K562 (cell line): ENCODE results near the gene CCL27. TPM values are rescaled to one million over a fixed set of nuclear protein-coding genes. Genes with fewer than 3 reads are reported as not detected.
A peak's percentile ranks its signal among the peaks of the same experiment; 100 is the strongest.

Experiments
- CC2D1A ChIP-seq: fragments of 450-650 bp; IDR thresholded peaks from 2 replicates; pipeline ENCODE4 v1.6.1; 2017; ENCODE audit warnings: mild to moderate bottlenecking
- FOXK2 ChIP-seq, 2 experiments: fragments of 450-650 bp; IDR thresholded peaks in 1 of 2; conservative IDR thresholded peaks in 1 of 2; 2 replicates each; pipeline ENCODE4 v1.6.1; 2016; ENCODE audit warnings: low read depth in 2 of 2, mild to moderate bottlenecking in 1 of 2
- HMG20A ChIP-seq: fragments of 450-650 bp; formaldehyde crosslinking; conservative IDR thresholded peaks from 2 replicates; pipeline ENCODE4 v1.4.0; 2020; ENCODE audit warnings: mild to moderate bottlenecking, mixed read lengths
- KLF16 ChIP-seq: IDR thresholded peaks from 2 replicates; pipeline ENCODE4 v1.6.1; 2016; ENCODE audit warnings: antibody characterized with exemption
- MAZ ChIP-seq, 2 experiments: fragments of 450-650 bp in 1 of 2; sonication (generic) in 1 of 2; formaldehyde crosslinking; IDR thresholded peaks in 1 of 2; conservative IDR thresholded peaks in 1 of 2; 2 replicates each; pipeline versions ENCODE4 v1.4.0 to v1.5.0; 2020; ENCODE audit warnings: mild to moderate bottlenecking in 1 of 2, missing genetic modification reagents in 1 of 2
- PHB ChIP-seq: fragments of 250-450 bp; sonication (Bioruptor Pico); IDR thresholded peaks from 2 replicates; pipeline ENCODE4 v1.5.0; 2021
- RCOR1 ChIP-seq, 2 experiments: IDR thresholded peaks; 2 replicates each; pipeline ENCODE4 v1.6.1; 2012; ENCODE audit warnings: low read depth in 2 of 2, low read length in 2 of 2, borderline replicate concordance in 1 of 2, improper control_type of control experiment in 1 of 2
- SNIP1 ChIP-seq: fragments of 450-650 bp; IDR thresholded peaks from 2 replicates; pipeline ENCODE4 v1.7.1; 2017; ENCODE audit warnings: low read depth, mild to moderate bottlenecking
- TAF15 ChIP-seq: fragments of 200-400 bp; formaldehyde crosslinking; IDR thresholded peaks from 2 replicates; pipeline ENCODE4 v1.6.1; 2017; ENCODE audit warnings: mild to moderate bottlenecking, low read depth, low read length, moderate library complexity
- TEAD2 ChIP-seq: fragments of 450-650 bp; IDR thresholded peaks from 2 replicates; pipeline ENCODE4 v1.6.1; 2016; ENCODE audit warnings: missing genetic modification characterization, control low read depth, missing compliant biosample characterization
- TFAM ChIP-seq: fragments of 250-450 bp; sonication (Bioruptor Pico); conservative IDR thresholded peaks from 2 replicates; pipeline ENCODE4 v1.5.0; 2021; ENCODE audit warnings: mild to moderate bottlenecking, moderate library complexity
- ZNF146 ChIP-seq: IDR thresholded peaks from one replicate; pipeline ENCODE4 v1.6.1; 2018; ENCODE audit warnings: missing compliant biosample characterization; ENCODE audit not compliant: unreplicated experiment
- ZNF586 ChIP-seq: fragments of 450-650 bp; formaldehyde crosslinking; conservative IDR thresholded peaks from 2 replicates; pipeline ENCODE4 v1.4.0; 2020; ENCODE audit warnings: mild to moderate bottlenecking, moderate library complexity
- polyA plus RNA-seq, 8 experiments: library from polyadenylated mRNA; depleted of rRNA in 4 of 8; stranded (reverse) in 5 of 8; unstranded in 3 of 8; fragments of >200 nt; fragmentation: Nextera tagmentation in 2 of 8; fragmentation: Illumina TruSeq in 1 of 8; extraction: Ambion mirVana in 2 of 8; extraction: Trizol in 1 of 8; gene quantifications; 2 replicates each; pipeline versions ENCODE4 v1.2.1 to v1.2.3, GENCODE V29; 2011 to 2014; ENCODE audit warnings: inconsistent platforms in 1 of 8, missing spikeins in 1 of 8
- total RNA-seq, 7 experiments: library from RNA; depleted of rRNA in 6 of 7; stranded (reverse); fragments of >200 nt in 6 of 7; fragmentation: Illumina TruSeq in 2 of 7; extraction: Trizol in 2 of 7; gene quantifications; 2 replicates each; pipeline versions ENCODE4 v1.2.1 to v1.2.3, GENCODE V29; 2011 to 2021; ENCODE audit warnings: low replicate concordance in 1 of 7
- TF ChIP-seq, protein P1 (sequence below): IDR thresholded peaks from 2 replicates; pipeline ENCODE4 v1.6.1; 2012; ENCODE audit warnings: low read depth, low read length, improper control_type of control experiment, borderline replicate concordance
- TF ChIP-seq, protein P2 (sequence below): fragments of 450-650 bp; IDR thresholded peaks from 2 replicates; pipeline ENCODE4 v1.6.1; 2018; ENCODE audit not compliant: partially characterized antibody
- TF ChIP-seq, protein P3 (sequence below): fragments of 450-650 bp; formaldehyde crosslinking; conservative IDR thresholded peaks from 2 replicates; pipeline ENCODE4 v1.4.0; 2022; ENCODE audit warnings: mild to moderate bottlenecking, missing genetic modification characterization
- TF ChIP-seq, protein P4 (sequence below): fragments of 250-450 bp; sonication (Bioruptor Pico); IDR thresholded peaks from 2 replicates; pipeline ENCODE4 v1.4.0; 2020

CCL27 gene
- total and polyA plus RNA-seq, 9 of the 15 experiments (the other 6 are each of a cell fraction or from before 2014, with no cell fraction given): 0.10 to 0.53 (median 0.27) TPM; not detected in 5

DNA sequence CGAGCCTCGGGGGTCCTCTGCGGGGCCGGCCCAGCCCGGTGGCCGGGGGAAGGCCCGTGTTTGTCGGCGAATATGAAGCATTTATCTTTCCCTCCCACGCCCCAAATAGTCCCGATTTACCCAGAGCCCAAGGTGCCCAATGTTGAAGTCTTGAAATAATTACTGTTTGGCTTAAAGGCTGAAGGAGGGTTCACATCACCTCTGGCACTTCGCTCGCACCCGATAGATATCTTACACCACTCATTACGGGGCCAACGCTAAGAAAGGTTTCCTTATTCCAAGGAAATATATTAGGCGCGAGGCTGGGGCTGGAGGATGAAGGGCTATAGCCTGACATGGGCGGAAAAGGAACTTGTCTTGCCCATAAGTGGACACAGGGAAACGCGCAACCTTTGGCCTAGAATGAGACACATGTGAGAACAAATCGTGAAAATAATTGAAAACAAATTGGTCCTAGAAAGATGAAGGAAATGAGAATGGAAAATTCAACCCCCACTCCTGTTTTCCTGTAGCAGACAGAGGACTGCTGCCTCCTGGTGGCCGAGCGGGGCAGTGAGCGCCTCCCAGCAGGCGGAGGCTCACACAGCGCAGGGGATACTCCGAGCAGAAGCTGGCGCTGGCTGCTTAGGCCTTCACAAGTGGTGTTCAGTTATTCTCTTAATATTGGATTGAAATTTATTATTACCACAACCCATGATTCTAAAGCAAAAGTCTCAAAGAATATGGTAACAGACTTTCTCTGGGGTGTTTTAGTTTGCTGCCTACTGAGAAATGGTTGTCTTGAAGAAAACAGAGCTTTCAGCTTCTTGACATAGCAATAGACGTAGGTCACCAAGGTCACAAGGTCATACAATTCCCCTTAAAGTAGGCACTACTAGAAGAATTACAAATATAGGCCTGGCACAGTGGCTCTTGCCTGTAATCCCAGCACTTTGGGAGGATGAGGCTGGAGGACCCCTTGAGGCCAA lies 39.6 kb upstream of the CCL27 start (continued):
- TF ChIP-seq, protein P1, sequence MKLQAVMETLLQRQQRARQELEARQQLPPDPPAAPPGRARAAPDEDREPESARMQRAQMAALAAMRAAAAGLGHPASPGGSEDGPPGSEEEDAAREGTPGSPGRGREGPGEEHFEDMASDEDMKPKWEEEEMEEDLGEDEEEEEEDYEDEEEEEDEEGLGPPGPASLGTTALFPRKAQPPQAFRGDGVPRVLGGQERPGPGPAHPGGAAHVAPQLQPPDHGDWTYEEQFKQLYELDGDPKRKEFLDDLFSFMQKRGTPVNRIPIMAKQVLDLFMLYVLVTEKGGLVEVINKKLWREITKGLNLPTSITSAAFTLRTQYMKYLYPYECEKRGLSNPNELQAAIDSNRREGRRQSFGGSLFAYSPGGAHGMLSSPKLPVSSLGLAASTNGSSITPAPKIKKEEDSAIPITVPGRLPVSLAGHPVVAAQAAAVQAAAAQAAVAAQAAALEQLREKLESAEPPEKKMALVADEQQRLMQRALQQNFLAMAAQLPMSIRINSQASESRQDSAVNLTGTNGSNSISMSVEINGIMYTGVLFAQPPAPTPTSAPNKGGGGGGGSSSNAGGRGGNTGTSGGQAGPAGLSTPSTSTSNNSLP: no peak
- no peak for TF ChIP-seq ZNF146 (CRISPR knock-in tag)
- TF ChIP-seq TAF15: no peak
- no peak for TF ChIP-seq SNIP1
- TF ChIP-seq FOXK2 (conservative IDR thresholded peaks at IDR 0.05 in 1 of 2, IDR thresholded peaks at IDR 0.05 in 1 of 2; ENCODE audit: low read depth in 2 of 2): no peak
- no peak for TF ChIP-seq TFAM (CRISPR knock-in tag)
- TF ChIP-seq, protein P2, sequence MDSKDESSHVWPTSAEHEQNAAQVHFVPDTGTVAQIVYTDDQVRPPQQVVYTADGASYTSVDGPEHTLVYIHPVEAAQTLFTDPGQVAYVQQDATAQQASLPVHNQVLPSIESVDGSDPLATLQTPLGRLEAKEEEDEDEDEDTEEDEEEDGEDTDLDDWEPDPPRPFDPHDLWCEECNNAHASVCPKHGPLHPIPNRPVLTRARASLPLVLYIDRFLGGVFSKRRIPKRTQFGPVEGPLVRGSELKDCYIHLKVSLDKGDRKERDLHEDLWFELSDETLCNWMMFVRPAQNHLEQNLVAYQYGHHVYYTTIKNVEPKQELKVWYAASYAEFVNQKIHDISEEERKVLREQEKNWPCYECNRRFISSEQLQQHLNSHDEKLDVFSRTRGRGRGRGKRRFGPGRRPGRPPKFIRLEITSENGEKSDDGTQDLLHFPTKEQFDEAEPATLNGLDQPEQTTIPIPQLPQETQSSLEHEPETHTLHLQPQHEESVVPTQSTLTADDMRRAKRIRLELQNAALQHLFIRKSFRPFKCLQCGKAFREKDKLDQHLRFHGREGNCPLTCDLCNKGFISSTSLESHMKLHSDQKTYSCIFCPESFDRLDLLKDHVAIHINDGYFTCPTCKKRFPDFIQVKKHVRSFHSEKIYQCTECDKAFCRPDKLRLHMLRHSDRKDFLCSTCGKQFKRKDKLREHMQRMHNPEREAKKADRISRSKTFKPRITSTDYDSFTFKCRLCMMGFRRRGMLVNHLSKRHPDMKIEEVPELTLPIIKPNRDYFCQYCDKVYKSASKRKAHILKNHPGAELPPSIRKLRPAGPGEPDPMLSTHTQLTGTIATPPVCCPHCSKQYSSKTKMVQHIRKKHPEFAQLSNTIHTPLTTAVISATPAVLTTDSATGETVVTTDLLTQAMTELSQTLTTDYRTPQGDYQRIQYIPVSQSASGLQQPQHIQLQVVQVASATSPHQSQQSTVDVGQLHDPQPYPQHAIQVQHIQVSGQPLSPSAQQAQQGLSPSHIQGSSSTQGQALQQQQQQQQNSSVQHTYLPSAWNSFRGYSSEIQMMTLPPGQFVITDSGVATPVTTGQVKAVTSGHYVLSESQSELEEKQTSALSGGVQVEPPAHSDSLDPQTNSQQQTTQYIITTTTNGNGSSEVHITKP: no peak
- TF ChIP-seq RCOR1 (IDR thresholded peaks at IDR 0.05; ENCODE audit: borderline replicate concordance in 1 of 2, low read depth in 2 of 2, low read length in 2 of 2): no peak
- TF ChIP-seq ZNF586: no peak
- TF ChIP-seq, protein P3, sequence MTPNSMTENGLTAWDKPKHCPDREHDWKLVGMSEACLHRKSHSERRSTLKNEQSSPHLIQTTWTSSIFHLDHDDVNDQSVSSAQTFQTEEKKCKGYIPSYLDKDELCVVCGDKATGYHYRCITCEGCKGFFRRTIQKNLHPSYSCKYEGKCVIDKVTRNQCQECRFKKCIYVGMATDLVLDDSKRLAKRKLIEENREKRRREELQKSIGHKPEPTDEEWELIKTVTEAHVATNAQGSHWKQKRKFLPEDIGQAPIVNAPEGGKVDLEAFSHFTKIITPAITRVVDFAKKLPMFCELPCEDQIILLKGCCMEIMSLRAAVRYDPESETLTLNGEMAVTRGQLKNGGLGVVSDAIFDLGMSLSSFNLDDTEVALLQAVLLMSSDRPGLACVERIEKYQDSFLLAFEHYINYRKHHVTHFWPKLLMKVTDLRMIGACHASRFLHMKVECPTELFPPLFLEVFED (CRISPR knock-in tag): no peak
- no peak for TF ChIP-seq CC2D1A
- no peak for TF ChIP-seq TEAD2 (tag)
- TF ChIP-seq PHB (CRISPR knock-in tag): no peak
- TF ChIP-seq, protein P4, sequence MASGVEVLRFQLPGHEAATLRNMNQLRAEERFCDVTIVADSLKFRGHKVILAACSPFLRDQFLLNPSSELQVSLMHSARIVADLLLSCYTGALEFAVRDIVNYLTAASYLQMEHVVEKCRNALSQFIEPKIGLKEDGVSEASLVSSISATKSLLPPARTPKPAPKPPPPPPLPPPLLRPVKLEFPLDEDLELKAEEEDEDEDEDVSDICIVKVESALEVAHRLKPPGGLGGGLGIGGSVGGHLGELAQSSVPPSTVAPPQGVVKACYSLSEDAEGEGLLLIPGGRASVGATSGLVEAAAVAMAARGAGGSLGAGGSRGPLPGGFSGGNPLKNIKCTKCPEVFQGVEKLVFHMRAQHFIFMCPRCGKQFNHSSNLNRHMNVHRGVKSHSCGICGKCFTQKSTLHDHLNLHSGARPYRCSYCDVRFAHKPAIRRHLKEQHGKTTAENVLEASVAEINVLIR (CRISPR knock-in tag): no peak
- TF ChIP-seq KLF16: 0 out of 2 replicates have a peak, but pooled peaks have one; percentile 36
- no peak for TF ChIP-seq HMG20A (CRISPR knock-in tag)
- TF ChIP-seq MAZ (CRISPR knock-in tag; conservative IDR thresholded peaks at IDR 0.05 in 1 of 2, IDR thresholded peaks at IDR 0.05 in 1 of 2): peak in 1 of 2 experiments; percentile 43; a peak in 2 of 4 replicates
